Thyroid gland (tissue), 4 donors: ENCODE data around the gene SLC35F6.

Source experiments
- POLR2A ChIP-seq, 2 donors: fragments of 450-650 bp; IDR thresholded peaks; one replicate each; pipeline ENCODE4 v1.6.1; 2017; ENCODE audit warnings: antibody characterized with exemption in 2 of 2, mild to moderate bottlenecking in 2 of 2, moderate library complexity in 1 of 2
- TF ChIP-seq, protein P1 (sequence below), 6 experiments: fragments of 200-600 bp in 3 of 6; fragments of 450-650 bp in 3 of 6; sonication (generic) in 3 of 6; IDR thresholded peaks; one replicate each; pipeline ENCODE4 v1.5.1; 2016 to 2019; ENCODE audit warnings: antibody characterized with exemption in 6 of 6, mild to moderate bottlenecking in 2 of 6, inconsistent platforms in 1 of 6, moderate library complexity in 1 of 6

DNA sequence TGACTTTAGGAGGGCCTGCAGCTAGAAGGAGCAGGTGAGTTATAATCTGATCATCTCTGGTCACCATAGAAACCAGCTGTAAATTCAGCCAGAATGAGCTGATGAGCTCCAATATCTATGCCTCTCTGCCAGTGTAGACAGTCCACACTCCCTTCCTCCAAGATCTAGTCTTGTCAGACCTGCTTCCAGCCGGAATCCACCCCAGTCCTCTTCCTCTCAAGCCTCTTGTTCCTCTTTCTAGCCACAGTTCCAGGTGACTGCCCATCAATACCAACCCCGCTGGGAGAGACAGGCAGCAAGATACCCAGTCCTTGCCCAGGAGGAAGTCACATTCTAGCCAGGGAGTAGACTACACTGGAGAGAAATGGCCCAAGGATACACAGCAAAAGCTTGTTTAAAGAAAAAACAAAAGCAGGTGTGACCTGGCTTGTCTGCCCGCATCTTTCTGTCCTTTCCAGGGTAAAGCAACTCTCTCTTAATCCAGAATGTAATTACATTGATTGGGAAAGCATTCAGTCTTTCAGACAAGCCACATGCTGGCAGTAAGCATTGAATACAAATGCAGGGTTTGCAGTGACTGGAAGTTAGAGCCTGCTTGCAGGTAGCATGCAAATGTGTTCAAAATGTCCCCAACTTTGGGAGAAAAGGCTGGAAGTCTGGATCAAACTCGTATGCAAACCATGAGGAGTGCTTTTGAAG is 9.0 kb upstream of the SLC35F6 start:
- TF ChIP-seq, protein P1, sequence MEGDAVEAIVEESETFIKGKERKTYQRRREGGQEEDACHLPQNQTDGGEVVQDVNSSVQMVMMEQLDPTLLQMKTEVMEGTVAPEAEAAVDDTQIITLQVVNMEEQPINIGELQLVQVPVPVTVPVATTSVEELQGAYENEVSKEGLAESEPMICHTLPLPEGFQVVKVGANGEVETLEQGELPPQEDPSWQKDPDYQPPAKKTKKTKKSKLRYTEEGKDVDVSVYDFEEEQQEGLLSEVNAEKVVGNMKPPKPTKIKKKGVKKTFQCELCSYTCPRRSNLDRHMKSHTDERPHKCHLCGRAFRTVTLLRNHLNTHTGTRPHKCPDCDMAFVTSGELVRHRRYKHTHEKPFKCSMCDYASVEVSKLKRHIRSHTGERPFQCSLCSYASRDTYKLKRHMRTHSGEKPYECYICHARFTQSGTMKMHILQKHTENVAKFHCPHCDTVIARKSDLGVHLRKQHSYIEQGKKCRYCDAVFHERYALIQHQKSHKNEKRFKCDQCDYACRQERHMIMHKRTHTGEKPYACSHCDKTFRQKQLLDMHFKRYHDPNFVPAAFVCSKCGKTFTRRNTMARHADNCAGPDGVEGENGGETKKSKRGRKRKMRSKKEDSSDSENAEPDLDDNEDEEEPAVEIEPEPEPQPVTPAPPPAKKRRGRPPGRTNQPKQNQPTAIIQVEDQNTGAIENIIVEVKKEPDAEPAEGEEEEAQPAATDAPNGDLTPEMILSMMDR (IDR thresholded peaks at IDR 0.05): no peak
- no peak for TF ChIP-seq POLR2A (IDR thresholded peaks at IDR 0.05)
